Stimulated activated CD4-positive, alpha-beta T cell treated with anti-CD3 and anti-CD28 coated beads, Interleukin-15, amount 100 ng/mL, for 1 hour (primary cell): ENCODE data around the gene DRAXIN.

Source experiments
- DNase-seq, 2 donors: peaks; one replicate each; pipeline ENCODE4 v3.0.0-alpha.2; 2020; ENCODE audit warnings: low read depth in 1 of 2, low spot score in 1 of 2

The DRAXIN gene

DNA sequence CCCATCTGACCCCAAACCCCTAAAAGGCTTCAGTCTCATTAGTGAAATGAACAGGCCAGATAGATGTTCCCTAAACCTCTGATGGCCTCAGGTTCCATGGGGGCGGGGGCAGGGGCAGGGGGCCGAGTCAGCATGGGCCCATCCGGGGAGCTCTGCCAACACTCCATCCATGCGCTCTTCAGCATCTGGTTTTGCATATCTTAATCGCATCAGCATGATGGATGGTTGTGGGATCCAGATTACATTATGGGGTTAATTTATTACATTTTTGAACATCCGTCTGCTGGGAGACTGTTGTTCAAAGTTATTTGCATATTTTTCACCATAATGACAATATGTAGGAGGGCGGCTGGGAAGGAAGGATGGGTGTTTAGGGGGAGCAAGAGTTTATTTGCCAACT is 7.4 kb upstream of the DRAXIN start:
- DNase-seq, result no peak

DNA sequence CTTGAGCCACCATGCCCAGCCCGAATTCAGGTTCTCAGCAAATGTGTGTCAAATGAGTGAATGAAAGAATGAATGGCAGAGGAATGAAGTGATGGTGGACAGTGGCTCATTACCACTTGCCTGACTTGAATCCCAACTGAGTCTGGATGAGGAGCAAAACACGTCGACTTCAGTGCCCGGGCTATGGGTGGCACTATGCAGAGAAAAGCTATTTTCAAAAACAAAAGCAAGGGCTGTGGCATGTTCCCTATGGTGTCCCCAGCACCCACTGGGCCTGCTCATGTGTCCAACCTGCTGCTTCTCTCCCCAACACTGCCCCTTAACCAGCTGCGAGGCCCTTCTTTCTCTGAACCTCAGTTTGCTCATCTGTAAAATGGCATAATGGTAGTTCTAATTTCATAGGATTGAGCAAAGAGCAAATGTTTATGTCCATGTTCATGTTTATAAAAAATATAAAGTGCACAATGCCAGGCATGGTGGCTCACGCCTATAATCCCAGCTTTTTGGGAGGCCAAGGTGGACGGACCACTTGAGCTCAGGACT is 6.2 kb upstream of the DRAXIN start:
- DNase-seq, result no peak

DNA sequence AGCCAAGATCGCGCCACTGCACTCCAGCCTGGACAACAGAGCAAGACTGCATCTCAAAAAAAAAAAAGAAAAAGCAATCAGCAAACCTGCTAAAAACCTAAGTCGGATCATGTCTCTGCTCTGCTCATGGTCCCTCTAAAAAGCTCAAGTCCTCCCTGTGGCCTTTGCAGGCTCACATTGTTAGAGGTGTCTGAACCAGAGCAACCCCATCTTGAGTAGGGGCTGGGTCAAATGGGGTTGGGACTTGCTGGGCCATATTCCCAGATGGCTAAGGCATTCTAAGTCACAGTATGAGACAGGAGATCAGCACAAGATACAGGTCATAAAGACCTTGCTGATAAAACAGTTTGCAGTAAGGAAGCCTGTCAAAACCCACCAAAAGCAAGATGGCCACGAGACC is 3.0 kb upstream of the DRAXIN start:
- DNase-seq, result no peak

DNA sequence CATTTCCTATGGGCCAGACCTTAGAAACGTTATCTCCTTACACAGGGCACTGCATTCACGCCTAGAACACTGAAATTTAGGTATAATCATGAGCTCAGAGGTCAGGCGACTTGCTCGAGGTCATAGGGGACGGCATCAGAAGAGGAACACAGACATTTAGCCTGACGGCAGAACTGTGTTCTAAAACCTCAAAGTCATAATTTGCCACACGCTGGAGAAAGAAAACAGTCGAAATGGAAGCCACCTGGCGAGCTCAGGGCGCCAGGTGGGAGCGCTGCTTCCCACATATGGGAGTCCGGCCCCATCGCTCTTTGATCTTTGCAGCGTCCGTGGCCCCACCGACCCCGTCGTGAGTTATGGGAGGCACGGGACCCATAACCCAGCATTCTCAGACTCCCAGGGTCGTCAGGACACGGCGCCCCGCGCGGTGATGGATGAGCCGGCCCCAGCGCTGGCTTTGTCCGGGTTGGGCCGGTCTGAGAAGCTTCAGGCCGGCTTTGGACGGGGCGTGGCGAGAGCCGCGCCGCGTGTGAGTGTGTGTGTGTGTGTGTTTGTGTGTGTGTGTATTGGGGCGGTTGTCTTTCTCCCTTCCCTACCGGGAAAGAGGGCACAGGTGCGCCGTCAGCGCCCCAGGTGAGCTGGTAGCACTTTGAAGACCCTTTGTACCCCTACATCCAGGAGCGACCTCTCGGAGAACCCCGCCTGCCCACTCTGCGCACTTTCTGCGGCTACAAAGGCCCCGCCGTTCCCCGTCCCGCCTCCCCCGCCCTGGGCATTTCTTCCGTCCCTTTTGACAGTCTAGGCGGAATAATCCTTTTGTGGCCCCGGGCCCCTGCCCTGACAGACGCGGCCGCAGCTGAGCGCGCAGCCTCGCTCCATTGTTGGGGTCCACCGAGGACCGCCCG is 861 bp upstream of the DRAXIN start:
- DNase-seq, result no peak

DNA sequence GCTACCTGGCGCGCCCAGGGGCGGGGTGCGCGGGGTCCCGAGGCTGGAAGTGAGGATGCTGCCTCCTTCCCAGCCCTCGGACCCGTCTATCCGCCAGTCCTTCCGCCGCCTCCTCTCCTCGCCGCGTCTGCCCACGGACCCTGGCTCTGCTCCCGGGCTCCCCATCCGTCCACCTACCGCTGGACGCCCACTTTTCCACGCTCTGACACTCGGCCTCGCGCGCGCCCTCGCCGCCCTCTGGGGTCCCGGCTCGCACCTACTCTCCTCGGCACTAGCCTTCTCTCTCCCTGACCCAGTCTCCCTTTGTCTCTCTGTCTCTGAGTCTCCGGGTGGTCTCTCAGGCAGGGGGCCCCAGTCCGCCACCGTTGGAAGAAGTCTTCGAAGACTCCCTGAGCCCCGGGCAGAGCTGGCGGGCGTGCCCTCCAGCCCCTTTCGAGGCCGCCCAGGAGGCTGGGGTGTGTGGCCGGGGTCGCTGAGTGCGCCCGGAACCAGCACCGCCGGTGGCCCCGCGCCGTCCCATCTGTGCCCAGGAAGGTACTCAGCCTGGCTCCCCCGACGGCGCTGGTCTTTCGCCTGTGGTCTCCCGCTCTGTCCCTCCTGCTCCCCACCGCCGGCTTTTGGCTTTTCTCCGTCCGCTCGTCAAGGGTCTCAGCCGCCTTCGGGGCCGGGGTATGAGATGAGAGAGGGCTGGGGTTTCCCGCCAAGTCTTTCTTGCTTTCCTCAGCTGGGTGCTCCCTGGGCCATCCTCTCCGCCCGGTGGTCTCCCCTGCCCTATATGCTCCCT is 610 bp downstream of the DRAXIN start:
- DNase-seq, result no peak

DNA sequence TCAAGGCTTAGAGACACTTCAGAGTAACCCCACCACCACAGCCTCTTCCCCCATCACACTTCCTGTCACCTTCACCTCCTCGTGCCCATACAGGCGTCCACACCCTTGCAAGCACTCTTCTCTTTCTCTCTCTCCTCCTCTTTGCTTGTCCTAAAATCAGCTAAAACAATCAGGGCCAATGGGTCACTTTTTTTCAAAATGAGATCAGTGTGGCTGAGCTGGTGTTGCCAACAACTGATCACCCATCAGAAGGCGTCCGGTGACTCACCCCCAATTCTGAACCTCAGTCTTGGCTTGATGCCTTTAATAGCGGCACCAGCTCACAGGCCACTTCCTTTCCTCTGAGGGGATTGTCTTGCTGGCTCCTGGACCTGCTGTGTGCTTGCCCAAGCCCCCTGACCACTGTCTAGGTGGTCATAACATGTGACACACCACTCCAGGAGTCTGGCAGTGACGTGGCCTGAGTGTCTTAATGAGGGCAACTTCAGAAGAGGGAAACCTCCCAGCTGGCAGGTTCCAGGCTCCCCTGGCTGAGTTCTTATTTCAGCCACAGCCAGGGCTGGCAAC is 1.6 kb downstream of the DRAXIN start:
- no peak for DNase-seq

DNA sequence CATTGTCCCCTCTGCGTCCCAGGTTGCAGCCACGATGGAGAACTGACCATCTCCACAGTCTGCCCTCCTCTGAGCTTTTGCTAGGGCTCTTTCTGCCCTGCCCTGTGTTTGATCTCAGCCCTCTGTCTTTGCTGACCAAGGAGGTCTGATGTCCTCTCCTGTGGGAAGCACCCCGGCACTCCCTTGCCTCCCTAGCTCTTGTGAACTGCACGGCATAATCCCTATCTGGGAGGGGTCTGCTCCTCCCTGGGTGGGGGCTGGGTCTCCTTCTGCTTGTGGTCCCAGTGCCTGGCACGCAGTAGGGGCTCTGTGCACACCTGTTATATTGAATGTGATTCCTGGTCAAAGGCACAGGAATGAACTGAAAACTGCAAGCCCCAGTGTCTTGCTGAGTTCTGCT is 2.4 kb downstream of the DRAXIN start:
- DNase-seq, result no peak

DNA sequence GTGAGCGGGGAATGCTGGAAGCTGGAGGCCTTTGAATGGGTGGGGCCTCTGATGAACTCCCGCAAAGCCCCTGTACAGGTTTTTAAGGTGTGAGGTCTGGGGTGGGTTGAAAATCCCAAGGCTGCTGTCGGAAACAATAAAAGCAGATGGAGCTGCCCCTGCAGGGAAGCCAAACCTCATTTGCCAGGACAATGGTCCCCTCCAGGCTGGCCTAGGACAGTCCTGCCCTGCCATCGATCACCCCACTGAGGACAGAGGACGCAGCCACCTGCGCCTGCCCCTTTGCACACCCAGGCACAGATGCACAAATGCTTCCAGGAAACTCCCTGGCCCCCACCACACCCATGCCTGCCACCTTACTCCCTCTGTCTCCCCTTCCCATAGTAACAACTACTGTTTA is 4.4 kb downstream of the DRAXIN start:
- no peak for DNase-seq

DNA sequence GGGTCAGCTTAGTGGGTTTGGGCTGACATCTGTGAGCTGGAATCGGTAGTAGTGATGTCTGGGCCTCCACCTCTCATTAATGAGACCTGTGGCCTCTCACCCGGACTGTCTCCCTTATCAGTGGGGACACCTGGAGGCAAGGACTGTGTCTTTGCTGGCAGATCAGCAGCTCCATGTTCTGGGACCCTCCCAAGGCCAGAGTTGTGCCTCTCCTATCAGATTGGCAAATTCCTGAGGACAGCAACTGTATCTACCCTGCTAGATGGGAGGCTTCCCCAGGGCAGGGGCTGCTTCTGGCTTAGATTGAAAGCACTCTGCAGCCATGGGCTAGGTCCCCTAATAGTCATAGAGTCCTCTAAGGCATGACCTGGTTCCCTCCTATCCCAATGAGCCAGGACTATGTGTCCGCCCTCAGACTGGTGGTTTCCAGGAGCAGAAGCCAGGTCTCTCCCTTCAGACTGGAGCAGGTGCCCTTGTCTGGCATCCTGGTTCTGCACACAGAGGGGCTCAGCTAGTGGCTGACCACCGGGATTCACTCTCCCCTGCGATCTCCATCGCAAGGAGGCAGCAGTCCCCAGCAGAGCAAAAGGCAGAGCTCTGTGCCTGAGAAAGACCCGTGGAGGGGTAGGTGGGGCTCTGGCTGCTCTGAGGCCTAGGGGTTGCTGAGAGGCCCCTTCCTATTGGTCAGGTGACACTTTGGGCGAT is 5.8 kb downstream of the DRAXIN start:
- no peak for DNase-seq

DNA sequence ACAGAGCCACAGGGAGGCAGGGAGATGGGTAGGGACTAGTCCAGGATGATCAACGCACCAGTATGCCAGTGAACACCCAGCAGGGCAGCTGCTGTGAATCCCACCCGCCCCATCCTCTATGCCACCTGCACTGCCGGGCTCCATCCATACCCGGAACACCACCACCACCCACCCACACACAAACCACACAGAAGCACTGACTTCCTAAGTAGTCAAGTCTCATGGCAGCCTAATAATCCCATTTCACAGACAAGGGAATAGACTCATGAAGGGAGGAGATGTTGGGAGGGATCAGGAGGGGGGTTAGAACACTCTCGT is 6.3 kb downstream of the DRAXIN start:
- no peak for DNase-seq

DNA sequence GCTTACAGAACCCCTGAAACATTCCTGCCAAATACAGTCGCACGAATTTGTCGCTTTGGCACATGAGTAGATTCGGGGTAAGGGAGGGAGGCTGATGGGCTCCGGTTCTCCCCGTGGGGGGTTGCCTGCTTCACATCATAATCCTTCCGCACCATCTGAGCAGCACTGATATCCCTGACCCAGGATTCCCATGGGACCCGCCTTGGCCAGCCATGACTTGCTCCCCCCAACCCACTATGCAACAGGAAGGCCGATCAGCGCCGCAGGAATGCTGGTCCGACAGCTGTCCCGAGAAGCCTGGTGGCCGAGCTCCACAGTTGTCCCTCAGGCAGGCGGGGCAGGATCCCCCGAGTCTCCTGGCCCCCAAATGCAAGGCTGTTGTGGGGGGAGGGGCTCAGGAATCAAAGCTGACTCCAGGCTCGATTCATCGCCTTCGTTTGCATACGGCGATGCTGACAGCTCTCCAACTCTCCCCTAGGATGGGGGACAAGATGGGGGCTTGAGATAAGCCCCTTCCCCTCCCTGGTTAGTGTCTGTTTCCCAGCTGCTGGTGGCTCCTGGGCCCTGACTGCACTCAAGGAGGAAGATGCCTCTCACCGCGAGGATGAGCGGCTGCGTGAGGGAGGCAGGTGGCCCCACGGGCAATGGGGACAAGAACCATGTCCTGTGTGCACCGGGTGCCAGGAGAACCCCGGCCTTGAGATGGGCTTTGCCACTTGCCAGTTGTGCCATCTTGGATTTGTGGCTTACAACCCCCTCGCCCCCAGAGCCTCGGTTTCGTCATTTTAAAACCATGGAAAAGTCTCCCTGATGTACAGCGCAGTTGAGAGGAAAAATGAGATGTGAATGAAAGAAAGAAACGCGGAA is 9.3 kb downstream of the DRAXIN start:
- DNase-seq, result no peak

DNA sequence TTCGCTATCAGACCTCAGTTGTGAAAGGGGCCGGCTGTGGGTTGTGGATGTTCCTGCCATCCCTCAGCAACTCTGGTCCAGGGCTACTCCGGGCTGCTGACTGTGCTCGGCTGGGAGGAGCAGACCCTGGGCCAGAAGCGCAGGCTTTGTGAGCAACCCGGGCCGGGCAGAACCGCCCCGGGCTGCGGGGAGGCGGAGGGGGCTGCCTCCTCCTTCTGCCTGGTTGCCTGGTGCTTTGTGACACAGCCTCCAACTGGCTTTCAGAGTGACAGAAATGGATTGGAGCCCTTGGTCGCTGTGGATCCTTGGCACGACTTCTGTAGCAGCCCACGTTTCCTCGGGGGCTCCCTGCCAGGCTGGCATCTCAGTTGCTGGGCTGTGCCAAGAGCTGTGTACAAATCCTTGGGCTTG is 10.0 kb downstream of the DRAXIN start:
- DNase-seq, result no peak

DNA sequence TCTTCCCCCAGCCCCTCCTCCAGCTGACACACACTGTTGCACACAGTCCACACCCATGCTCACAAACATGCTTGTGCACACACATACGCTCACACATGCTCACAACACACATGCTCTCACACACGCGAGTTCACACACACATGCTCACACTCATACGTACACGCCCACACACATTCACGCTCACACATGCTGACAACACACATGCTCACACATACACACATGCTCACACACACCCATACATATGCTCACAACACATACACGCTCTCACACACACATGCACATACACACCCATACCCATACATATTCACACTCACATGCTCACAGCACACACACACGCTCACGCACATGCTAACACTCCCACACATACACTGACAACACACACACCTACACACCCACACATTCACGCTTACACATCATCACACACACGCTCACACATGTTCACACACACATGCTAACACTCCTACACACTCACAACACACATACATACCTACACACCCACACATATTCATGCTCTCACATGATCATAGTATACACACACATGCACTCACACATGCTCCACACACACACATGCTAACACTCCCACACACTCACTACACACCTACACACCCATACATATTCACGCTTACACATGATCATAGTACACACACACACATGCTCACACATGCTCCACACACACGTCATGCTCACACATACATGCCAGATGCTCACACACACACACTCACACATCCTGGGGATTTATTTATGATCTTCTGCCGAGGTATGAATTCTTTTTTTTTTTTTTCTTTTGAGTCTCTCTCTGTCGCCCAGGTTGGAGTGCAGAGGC is 10.7 kb downstream of the DRAXIN start:
- no peak for DNase-seq

DNA sequence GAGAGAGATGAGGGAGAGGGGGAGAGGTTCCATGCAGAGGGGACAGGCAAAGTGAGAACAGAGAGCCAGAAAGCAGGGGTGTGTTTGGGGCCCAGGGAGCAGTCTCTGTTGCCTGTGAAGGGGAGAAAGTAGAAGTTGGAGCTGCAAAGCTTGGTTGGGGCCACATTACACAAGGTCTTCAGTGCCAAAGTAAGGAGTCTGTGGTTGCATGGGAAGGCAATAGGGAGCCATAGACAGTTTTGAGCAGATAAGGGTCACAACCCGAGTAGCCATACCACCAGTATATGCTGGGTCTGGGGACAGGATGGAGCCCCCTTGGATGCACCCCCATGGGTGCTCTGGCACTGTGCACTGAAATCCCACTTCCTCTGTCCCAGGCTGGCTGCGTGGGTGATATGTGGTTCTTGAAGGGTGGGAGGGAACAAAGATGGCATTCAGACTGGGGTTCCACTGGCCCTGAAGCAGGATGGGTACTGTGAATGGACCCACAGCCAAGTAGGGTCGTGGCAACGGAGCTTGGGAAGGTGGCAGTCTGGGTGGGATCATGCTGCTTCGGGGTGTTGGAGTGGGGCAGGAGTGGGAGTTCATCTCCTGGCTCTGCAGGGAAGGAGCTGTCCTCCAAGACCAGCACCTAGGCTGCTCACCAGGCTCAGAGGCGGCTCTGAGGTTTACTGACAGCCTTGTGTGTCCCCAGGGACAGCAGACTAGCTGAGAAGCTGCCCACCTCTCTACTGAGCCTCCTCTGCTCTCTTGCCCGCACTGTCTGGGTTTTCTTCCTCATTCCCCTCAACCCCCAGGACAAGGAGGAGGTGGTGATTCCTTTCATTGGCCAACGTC is 12.1 kb downstream of the DRAXIN start:
- no peak for DNase-seq

DNA sequence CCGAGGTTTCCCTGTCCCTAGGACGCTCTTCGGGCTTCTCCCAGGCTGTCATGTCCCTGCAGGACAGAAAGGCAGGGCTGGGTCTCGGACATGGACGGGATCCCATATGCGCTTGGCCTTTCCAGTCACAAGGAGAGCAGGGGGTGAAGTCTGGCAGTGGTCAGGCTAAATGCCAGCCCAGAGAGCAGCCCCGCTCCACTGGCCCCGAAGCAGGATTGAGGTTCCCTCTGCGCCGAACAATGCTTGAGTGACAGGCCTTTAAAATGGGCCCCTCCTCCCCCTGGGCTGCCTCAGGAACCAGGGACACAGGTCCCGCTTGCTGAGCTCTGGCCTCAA is 12.7 kb downstream of the DRAXIN start:
- no peak for DNase-seq

DNA sequence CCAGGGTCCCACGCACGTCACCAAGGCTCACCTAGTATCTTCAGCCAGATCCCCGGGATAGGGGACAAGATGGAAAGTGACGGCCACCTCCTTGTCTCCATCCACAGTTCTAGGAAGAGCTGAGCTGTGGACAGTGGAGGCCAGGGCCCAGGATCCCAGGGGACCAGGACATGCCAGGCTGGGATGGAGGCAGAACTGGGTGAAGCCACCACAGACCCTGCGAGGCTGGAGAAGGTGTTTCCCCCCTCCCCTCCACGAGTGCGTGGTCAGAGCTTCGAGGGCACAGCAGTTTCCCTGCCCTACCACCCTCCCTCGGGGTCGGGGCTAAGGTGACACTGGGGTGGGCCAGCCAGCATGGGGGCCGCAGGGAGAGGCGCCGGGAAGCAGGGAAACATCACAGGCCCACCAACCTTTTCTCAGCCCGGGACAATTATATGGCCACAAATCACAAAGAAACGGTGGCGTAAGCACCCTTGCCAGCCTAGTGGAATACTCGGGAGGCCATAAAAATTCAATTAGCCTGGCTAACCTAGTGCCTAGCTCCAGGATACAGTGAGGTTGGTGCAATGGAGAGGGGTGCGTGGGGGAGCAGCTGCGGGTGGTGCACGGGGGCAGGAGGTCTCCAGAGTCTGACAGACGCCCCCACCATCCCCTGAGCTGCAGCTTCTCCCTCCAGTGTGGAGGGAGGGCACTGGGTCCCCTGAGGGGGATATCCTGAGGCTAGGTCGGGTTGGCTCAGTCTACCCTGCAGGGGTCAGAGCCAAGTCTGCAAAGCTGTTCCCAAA is 13.4 kb downstream of the DRAXIN start:
- DNase-seq, result no peak

DNA sequence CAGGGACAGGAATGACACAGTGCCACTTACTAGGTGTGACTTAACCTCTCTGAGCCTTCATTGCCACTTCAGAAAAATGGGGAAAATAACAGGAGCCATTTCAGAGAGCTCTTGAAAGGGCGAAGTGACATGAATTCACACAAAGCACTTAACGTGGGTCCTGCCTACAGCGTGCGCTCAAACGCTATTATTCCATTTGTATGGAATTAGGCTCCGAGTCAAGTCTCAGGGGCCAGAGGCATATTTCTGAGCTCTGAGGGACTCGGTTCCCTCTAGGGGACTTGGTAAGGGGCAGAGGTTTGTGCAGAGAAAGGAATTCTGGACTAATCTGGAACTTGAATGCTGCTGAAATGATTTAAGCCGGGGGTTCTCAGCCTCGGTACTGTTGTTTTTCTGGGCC is 14.1 kb downstream of the DRAXIN start:
- DNase-seq, result no peak

DNA sequence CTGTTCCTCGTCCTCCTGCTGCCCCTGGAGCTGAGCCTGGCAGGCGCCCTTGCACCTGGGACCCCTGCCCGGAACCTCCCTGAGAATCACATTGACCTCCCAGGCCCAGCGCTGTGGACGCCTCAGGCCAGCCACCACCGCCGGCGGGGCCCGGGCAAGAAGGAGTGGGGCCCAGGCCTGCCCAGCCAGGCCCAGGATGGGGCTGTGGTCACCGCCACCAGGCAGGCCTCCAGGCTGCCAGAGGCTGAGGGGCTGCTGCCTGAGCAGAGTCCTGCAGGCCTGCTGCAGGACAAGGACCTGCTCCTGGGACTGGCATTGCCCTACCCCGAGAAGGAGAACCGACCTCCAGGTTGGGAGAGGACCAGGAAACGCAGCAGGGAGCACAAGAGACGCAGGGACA is 14.8 kb downstream of the DRAXIN start:
- DNase-seq, result no peak
